HG03139 (cell line): Measurements from ENCODE around the gene CRYBB3.
"Not testable (repeated sequence)": the region's sequence is repeated elsewhere in the genome, so short reads cannot be mapped to it uniquely, and the experiment has no call there.

Source experiments
- ATAC-seq: cut with Tn5 transposase; IDR thresholded peaks from one replicate; pipeline ENCODE4 v1.9.1; 2021; ENCODE audit not compliant: unreplicated experiment

The CRYBB3 gene

DNA sequence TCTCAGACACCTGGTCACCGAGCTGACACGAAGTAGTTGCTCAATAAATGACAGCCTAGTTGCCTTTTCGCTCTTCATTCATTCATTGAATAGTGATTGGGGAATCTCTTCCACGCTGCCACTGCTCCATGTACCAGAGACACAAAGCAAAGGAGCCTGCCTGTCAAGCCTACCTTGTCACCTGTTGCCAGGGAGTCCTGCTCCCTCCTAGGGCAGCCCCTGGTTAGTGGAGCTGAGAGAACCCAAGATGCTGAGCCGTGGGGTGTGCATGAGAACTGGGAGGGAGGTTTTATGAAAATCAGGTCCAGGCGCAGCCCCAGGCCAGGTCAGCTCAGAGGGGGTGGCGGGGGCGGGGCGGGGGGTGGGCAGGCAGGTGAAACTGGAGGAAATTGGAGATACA is 38.4 kb downstream of the CRYBB3 start:
- ATAC-seq = not testable (repeated sequence)

DNA sequence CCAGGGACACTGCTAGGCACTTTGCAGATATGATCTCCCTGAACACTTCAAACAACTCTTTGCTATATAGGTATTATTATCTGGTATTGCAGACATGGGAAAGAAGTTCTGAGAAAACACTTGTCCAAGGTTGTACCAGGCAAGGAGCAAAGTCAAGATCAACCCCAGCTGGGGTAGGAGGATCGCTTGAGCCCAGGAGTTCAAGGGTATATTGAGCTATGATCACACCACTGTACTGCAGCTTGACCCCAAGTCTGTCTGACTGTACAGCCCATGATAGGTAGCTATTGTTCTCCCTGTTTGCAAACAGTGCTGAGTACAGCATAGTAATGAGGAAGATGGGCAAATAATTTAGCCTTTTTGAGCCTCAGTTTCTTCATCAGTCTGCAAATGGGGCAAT is 55.5 kb downstream of the CRYBB3 start:
- not testable (repeated sequence) for ATAC-seq
